ENCODE measurements around the gene AP2B1.

GRCh38 chr17:35723735-35724134 is 136.6 kb downstream of the AP2B1 start:
- TF ChIP-seq CTCF (IDR thresholded peaks at IDR 0.05; ENCODE audit: low read depth, low read length, poor library complexity, severe bottlenecking) (no peak), EZH2phosphoT487 (IDR thresholded peaks at IDR 0.05; ENCODE audit: borderline replicate concordance, low read length) (no peak)

Measured in DOHH2 (cell line).